CD14-positive monocyte (primary cell): ENCODE data around the gene NEDD4L. TPM values are rescaled to one million over a fixed set of nuclear protein-coding genes. Genes with fewer than 3 reads are reported as not detected.

Experiments used
- DNase-seq, 3 donors: peaks; one replicate each; pipeline ENCODE4 v3.0.0-alpha.2; 2011 to 2022
- H2AFZ ChIP-seq: 2 replicates; pipeline ENCODE4 v1.6.0; 2012; ENCODE audit warnings: mild to moderate bottlenecking, low read depth, low read length, inconsistent platforms; ENCODE audit not compliant: insufficient read depth, poor library complexity, severe bottlenecking
- H3K27ac ChIP-seq, 2 donors: 1 replicate in 1 of 2; 2 replicates in 1 of 2; pipeline ENCODE4 v1.5.1; 2012 to 2013; ENCODE audit warnings: low read length in 2 of 2, control low read depth in 1 of 2, inconsistent platforms in 1 of 2, low read depth in 1 of 2, mild to moderate bottlenecking in 1 of 2
- H3K27me3 ChIP-seq, 2 donors: one replicate each; pipeline versions ENCODE4 v1.6.0 to v1.6.1; 2011 to 2013; ENCODE audit warnings: low read length in 2 of 2; ENCODE audit not compliant: control insufficient read depth in 2 of 2, insufficient read depth in 2 of 2
- H3K36me3 ChIP-seq, 2 donors: replicated peaks in 1 of 2; 1 replicate in 1 of 2; 2 replicates in 1 of 2; pipeline versions ENCODE4 v1.5.1 to v1.6.1; 2012 to 2013; ENCODE audit warnings: low read length in 2 of 2, control low read depth in 1 of 2, inconsistent platforms in 1 of 2, mild to moderate bottlenecking in 1 of 2; ENCODE audit not compliant: insufficient read depth in 2 of 2, control insufficient read depth in 1 of 2
- H3K4me1 ChIP-seq, 2 donors: 1 replicate in 1 of 2; 2 replicates in 1 of 2; pipeline versions ENCODE4 v1.5.1 to v1.6.1; 2012 to 2013; ENCODE audit warnings: low read length in 2 of 2, control low read depth in 1 of 2, inconsistent platforms in 1 of 2, mild to moderate bottlenecking in 1 of 2, moderate library complexity in 1 of 2; ENCODE audit not compliant: insufficient read depth in 2 of 2, control insufficient read depth in 1 of 2
- H3K4me2 ChIP-seq: replicated peaks from 2 replicates; pipeline ENCODE3; 2012; ENCODE audit warnings: low read length, moderate library complexity, mild to moderate bottlenecking; ENCODE audit not compliant: poor library complexity, severe bottlenecking; ENCODE audit errors: extremely low read depth
- H3K4me3 ChIP-seq, 3 experiments: fragments of 200-600 bp in 1 of 3; sonication (generic) in 1 of 3; replicated peaks in 1 of 3; 1 replicate in 2 of 3; 2 replicates in 1 of 3; pipeline ENCODE4 v1.5.1; 2011 to 2013; ENCODE audit warnings: low read length in 3 of 3, mild to moderate bottlenecking in 3 of 3, control low read depth in 2 of 3, low read depth in 2 of 3, inconsistent platforms in 1 of 3, moderate library complexity in 1 of 3
- H3K79me2 ChIP-seq: 2 replicates; pipeline ENCODE4 v1.6.0; 2012; ENCODE audit warnings: mild to moderate bottlenecking, control low read depth, inconsistent platforms, low read length, moderate library complexity; ENCODE audit not compliant: insufficient read depth
- H3K9ac ChIP-seq: 2 replicates; pipeline ENCODE4 v1.6.0; 2017; ENCODE audit warnings: low read length, mild to moderate bottlenecking; ENCODE audit not compliant: insufficient read depth, poor library complexity, severe bottlenecking
- H3K9me3 ChIP-seq, 2 donors: replicated peaks in 1 of 2; 1 replicate in 1 of 2; 2 replicates in 1 of 2; pipeline versions ENCODE4 v1.5.1 to v1.6.1; 2012 to 2013; ENCODE audit warnings: low read length in 2 of 2, control low read depth in 1 of 2; ENCODE audit not compliant: control insufficient read depth in 1 of 2, insufficient read depth in 1 of 2
- H4K20me1 ChIP-seq: 2 replicates; pipeline ENCODE4 v1.6.0; 2012; ENCODE audit warnings: mild to moderate bottlenecking, low read length, control low read depth, moderate library complexity; ENCODE audit not compliant: insufficient read depth
- H3K27ac Mint-ChIP-seq, 7 donors: one replicate each; pipeline ENCODE4 v1.8.0; 2020; ENCODE audit warnings: mild to moderate bottlenecking in 7 of 7, mixed read lengths in 7 of 7, moderate library complexity in 6 of 7, inconsistent platforms in 2 of 7
- H3K27me3 Mint-ChIP-seq, 3 donors: one replicate each; pipeline ENCODE4 v1.8.0; 2021 to 2022; ENCODE audit warnings: low read depth in 3 of 3, mild to moderate bottlenecking in 3 of 3, mixed read lengths in 3 of 3, moderate library complexity in 3 of 3, inconsistent platforms in 1 of 3
- H3K36me3 Mint-ChIP-seq, 2 donors: one replicate each; pipeline ENCODE4 v1.8.0; 2020; ENCODE audit warnings: mixed read lengths in 2 of 2, inconsistent platforms in 1 of 2, mild to moderate bottlenecking in 1 of 2
- H3K4me1 Mint-ChIP-seq: one replicate; pipeline ENCODE4 v1.8.0; 2020; ENCODE audit warnings: mild to moderate bottlenecking, mixed read lengths
- H3K4me3 Mint-ChIP-seq, 2 donors: one replicate each; pipeline ENCODE4 v1.8.0; 2020; ENCODE audit warnings: mild to moderate bottlenecking in 2 of 2, mixed read lengths in 2 of 2, moderate library complexity in 1 of 2
- H3K9me3 Mint-ChIP-seq, 7 donors: one replicate each; pipeline ENCODE4 v1.8.0; 2020 to 2022; ENCODE audit warnings: mixed read lengths in 7 of 7, mild to moderate bottlenecking in 6 of 7, moderate library complexity in 6 of 7, inconsistent platforms in 2 of 7
- CTCF ChIP-seq: fragments of 200-600 bp; IDR thresholded peaks from one replicate; pipeline ENCODE4 v1.8.0; 2022; ENCODE audit warnings: antibody characterized with exemption, mild to moderate bottlenecking
- WGBS: methylation state at CpG from one replicate; pipeline ENCODE4 v1.1.5; 2013; ENCODE audit warnings: missing lambda C conversion rate; ENCODE audit not compliant: insufficient coverage; 5-methylcytosine and 5-hydroxymethylcytosine counted together
- intact Hi-C, 2 donors: fragments of 100-400 bp; cut with micrococcal nuclease; formaldehyde crosslinking; loops; one replicate each; pipeline versions ENCODE4 v1.15.0 to v1.15.1; 2023
- polyA plus RNA-seq, 3 donors: library from polyadenylated mRNA; depleted of rRNA in 1 of 3; unstranded in 2 of 3; stranded (reverse) in 1 of 3; fragments of 300-500 nt in 2 of 3; fragments of >200 nt in 1 of 3; fragmentation: Illumina TruSeq in 2 of 3; gene quantifications; 1 replicate in 2 of 3; 2 replicates in 1 of 3; pipeline ENCODE4 v1.2.3, GENCODE V29; 2012 to 2021

NEDD4L gene
- polyA plus RNA-seq, 3 donors: 2.5 to 5.2 (median 4.5) TPM

- no peak overlapping the region for H3K4me3 ChIP-seq
- 80% methylated on average over 1 of the region's 2 CpGs for WGBS
- Mint-ChIP-seq H3K4me3 (no peak overlapping the region), H3K27ac (no peak overlapping the region), H3K36me3 (no peaks in the 10 kb centered on the region), H3K27me3 (peaks cover 2 to 11% (median 4%) of the 10 kb centered on the region in 3 donors), H3K9me3 (peaks cover 0 to 2% (median 0%) of the 10 kb centered on the region in 7 donors), H3K4me1 (no peaks in the 10 kb centered on the region)
- no peaks in the 10 kb centered on the region for H3K9me3 ChIP-seq
- no peak overlapping the region for H3K4me2 ChIP-seq
- H3K9ac ChIP-seq: no peak overlapping the region
- no peaks in the 10 kb centered on the region for H3K27me3 ChIP-seq
- no peaks in the 10 kb centered on the region for H4K20me1 ChIP-seq
- intact Hi-C loops: no loop called here
- H3K36me3 ChIP-seq: no peaks in the 10 kb centered on the region
- no peaks in the 10 kb centered on the region for H3K4me1 ChIP-seq
- H2AFZ ChIP-seq: no peak overlapping the region
- H3K27ac ChIP-seq: no peak overlapping the region
- H3K79me2 ChIP-seq: no peaks in the 10 kb centered on the region
- no peak for TF ChIP-seq CTCF
- no peak for DNase-seq
Measured at GRCh38 chr18:57997820-57998219, 46.2 kb upstream of the NEDD4L start.

- H3K36me3 ChIP-seq: no peaks in the 10 kb centered on the region
- H2AFZ ChIP-seq: no peak overlapping the region
- no peak for DNase-seq
- Mint-ChIP-seq H3K27ac (no peak overlapping the region), H3K4me1 (no peaks in the 10 kb centered on the region), H3K4me3 (no peak overlapping the region), H3K27me3 (peaks cover 2 to 14% (median 4%) of the 10 kb centered on the region in 3 donors), H3K36me3 (no peaks in the 10 kb centered on the region), H3K9me3 (peaks cover 0 to 3% (median 0%) of the 10 kb centered on the region in 7 donors)
- TF ChIP-seq CTCF: no peak
- no peak overlapping the region for H3K9ac ChIP-seq
- no peaks in the 10 kb centered on the region for H4K20me1 ChIP-seq
- H3K4me3 ChIP-seq: no peak overlapping the region
- no peak overlapping the region for H3K27ac ChIP-seq
- no peaks in the 10 kb centered on the region for H3K27me3 ChIP-seq
- intact Hi-C loops: no loop called here
- H3K79me2 ChIP-seq: no peaks in the 10 kb centered on the region
- H3K9me3 ChIP-seq: no peaks in the 10 kb centered on the region
- no peak overlapping the region for H3K4me2 ChIP-seq
- H3K4me1 ChIP-seq: no peaks in the 10 kb centered on the region
- no CpG with 5 or more reads among the region's 1 CpG for WGBS
Measured at GRCh38 chr18:57998461-57998860, 45.6 kb upstream of the NEDD4L start.
